HUES48 (cell line): ENCODE data around the gene EARS2.
A peak's percentile ranks its signal among the peaks of the same experiment; 100 is the strongest.
"Not testable (repeated sequence)": the region's sequence is repeated elsewhere in the genome, so short reads cannot be mapped to it uniquely, and the experiment has no call there.

Experiments
- H3K27ac ChIP-seq: one replicate; pipeline ENCODE4 v1.7.0; 2013; ENCODE audit warnings: low read depth, low read length, inconsistent platforms
- H3K27me3 ChIP-seq: 2 replicates; pipeline ENCODE4 v1.6.1; 2013; ENCODE audit warnings: mild to moderate bottlenecking, low read length; ENCODE audit not compliant: control insufficient read depth, insufficient read depth
- H3K36me3 ChIP-seq: 2 replicates; pipeline ENCODE4 v1.6.1; 2013; ENCODE audit warnings: low read length; ENCODE audit not compliant: control insufficient read depth, insufficient read depth
- H3K4me1 ChIP-seq: 2 replicates; pipeline ENCODE4 v1.6.1; 2013; ENCODE audit warnings: mild to moderate bottlenecking, low read length; ENCODE audit not compliant: control insufficient read depth, insufficient read depth
- H3K4me3 ChIP-seq: 2 replicates; pipeline ENCODE4 v1.5.1; 2013; ENCODE audit warnings: mild to moderate bottlenecking, low read depth, low read length
- H3K9ac ChIP-seq: 2 replicates; pipeline ENCODE4 v1.6.1; 2013; ENCODE audit warnings: mild to moderate bottlenecking, low read depth, low read length, moderate library complexity
- H3K9me3 ChIP-seq: 2 replicates; pipeline ENCODE4 v1.6.1; 2013; ENCODE audit warnings: low read length; ENCODE audit not compliant: control insufficient read depth, insufficient read depth

Gene EARS2

GRCh38 chr16:23512168-23512695 lies 44.9 kb downstream of the EARS2 start:
- H3K27ac ChIP-seq, result no peak overlapping the region
- no peak overlapping the region for H3K4me3 ChIP-seq
- H3K4me1 ChIP-seq, result no peaks in the 10 kb centered on the region
- H3K27me3 ChIP-seq, result no peaks in the 10 kb centered on the region
- no peaks in the 10 kb centered on the region for H3K9me3 ChIP-seq
- peaks cover 10% of the 10 kb centered on the region; the same call in 1 of the 2 replicates for H3K36me3 ChIP-seq
- no peak overlapping the region for H3K9ac ChIP-seq

GRCh38 chr16:23511731-23512130 lies 45.4 kb downstream of the EARS2 start:
- H3K4me1 ChIP-seq, result no peaks in the 10 kb centered on the region
- H3K27ac ChIP-seq, result no peak overlapping the region
- peaks cover 10% of the 10 kb centered on the region; the same call in 1 of the 2 replicates for H3K36me3 ChIP-seq
- H3K27me3 ChIP-seq, result no peaks in the 10 kb centered on the region
- H3K9ac ChIP-seq, result no peak overlapping the region
- no peaks in the 10 kb centered on the region for H3K9me3 ChIP-seq
- no peak overlapping the region for H3K4me3 ChIP-seq

- Histone ChIP-seq H3K36me3 (peaks cover 14% of the 10 kb centered on the region; the same call in 1 of the 2 replicates), H3K4me3 (peak overlapping the region; percentile 82; the same call in 1 of the 2 replicates), H3K9ac (peak overlapping the region; percentile 93; the same call in 1 of the 2 replicates)
- H3K27me3 ChIP-seq, H3K27ac ChIP-seq, H3K9me3 ChIP-seq, H3K4me1 ChIP-seq: not testable (repeated sequence)
Measured at GRCh38 chr16:23510915-23511270, 46.3 kb downstream of the EARS2 start.

GRCh38 chr16:23510164-23510914 lies 46.8 kb downstream of the EARS2 start, which contains the start of gene GGA2:
Gene GGA2 (minus strand): TSS chr16:23510494. CDS start chr16:23510411, 83 bp downstream.
- Histone ChIP-seq H3K9me3 (no peaks in the 10 kb centered on the region), H3K36me3 (peaks cover 11% of the 10 kb centered on the region; the same call in 1 of the 2 replicates), H3K27ac (peak within 1 kb of the TSS; percentile 84), H3K4me3 (peak within 1 kb of the TSS; percentile 82), H3K9ac (peak within 1 kb of the TSS; percentile 93), H3K4me1 (peaks cover 11% of the 10 kb centered on the region), H3K27me3 (no peaks in the 10 kb centered on the region)

GRCh38 chr16:23509782-23510163 lies 47.4 kb downstream of the EARS2 start:
- H3K4me3 ChIP-seq, result peak overlapping the region; percentile 82
- no peaks in the 10 kb centered on the region for H3K27me3 ChIP-seq
- peaks cover 10% of the 10 kb centered on the region; the same call in 1 of the 2 replicates for H3K36me3 ChIP-seq
- peak overlapping the region; percentile 93 for H3K9ac ChIP-seq
- H3K4me1 ChIP-seq, result peaks cover 16% of the 10 kb centered on the region
- no peaks in the 10 kb centered on the region for H3K9me3 ChIP-seq
- H3K27ac ChIP-seq, result peak overlapping the region; percentile 84

GRCh38 chr16:23509441-23509754 lies 47.8 kb downstream of the EARS2 start:
- peak overlapping the region; percentile 93 for H3K9ac ChIP-seq
- H3K36me3 ChIP-seq, result peaks cover 6% of the 10 kb centered on the region; the same call in 1 of the 2 replicates
- H3K4me1 ChIP-seq, result peaks cover 20% of the 10 kb centered on the region
- peak overlapping the region; percentile 82 for H3K4me3 ChIP-seq
- H3K27me3 ChIP-seq, result no peaks in the 10 kb centered on the region
- H3K27ac ChIP-seq, result no peak overlapping the region
- H3K9me3 ChIP-seq, result no peaks in the 10 kb centered on the region

- H3K27me3 ChIP-seq, result no peaks in the 10 kb centered on the region
- peaks cover 20% of the 10 kb centered on the region for H3K4me1 ChIP-seq
- H3K9ac ChIP-seq, result peak overlapping the region; percentile 93
- peak overlapping the region; percentile 82 for H3K4me3 ChIP-seq
- H3K27ac ChIP-seq, result no peak overlapping the region
- peaks cover 4% of the 10 kb centered on the region for H3K36me3 ChIP-seq
- H3K9me3 ChIP-seq, result no peaks in the 10 kb centered on the region
Measured at GRCh38 chr16:23508589-23509440, 48.3 kb downstream of the EARS2 start.

- Histone ChIP-seq H3K27me3 (no peaks in the 10 kb centered on the region), H3K36me3 (peaks cover 15% of the 10 kb centered on the region), H3K4me3 (no peak overlapping the region), H3K27ac (no peak overlapping the region), H3K4me1 (peaks cover 33% of the 10 kb centered on the region), H3K9ac (no peak overlapping the region), H3K9me3 (no peaks in the 10 kb centered on the region)
Measured at GRCh38 chr16:23506606-23506994, 50.5 kb downstream of the EARS2 start.

- Histone ChIP-seq H3K9ac (no peak overlapping the region), H3K4me3 (no peak overlapping the region), H3K27ac (no peak overlapping the region), H3K4me1 (peaks cover 34% of the 10 kb centered on the region), H3K36me3 (peaks cover 20% of the 10 kb centered on the region), H3K27me3 (no peaks in the 10 kb centered on the region), H3K9me3 (no peaks in the 10 kb centered on the region)
Measured at GRCh38 chr16:23505671-23506605, 51.2 kb downstream of the EARS2 start.

- Histone ChIP-seq H3K9me3 (no peaks in the 10 kb centered on the region), H3K9ac (no peak overlapping the region), H3K36me3 (peaks cover 22% of the 10 kb centered on the region), H3K4me1 (peaks cover 34% of the 10 kb centered on the region), H3K4me3 (no peak overlapping the region), H3K27ac (peak overlapping the region; percentile 63), H3K27me3 (no peaks in the 10 kb centered on the region)
Measured at GRCh38 chr16:23505180-23505665, 51.9 kb downstream of the EARS2 start.
